Neuronal stem cell (in vitro differentiated cells): ENCODE measurements around the gene TUBB2B.

Source experiments
- DNase-seq: peaks from one replicate; pipeline ENCODE4 v3.0.0-alpha.2; 2013; ENCODE audit warnings: low spot score
- H2AFZ ChIP-seq: one replicate; pipeline ENCODE4 v1.6.1; 2013; ENCODE audit warnings: mild to moderate bottlenecking, low read length, inconsistent platforms
- H2AK5ac ChIP-seq: 2 replicates; pipeline ENCODE4 v1.6.1; 2013; ENCODE audit warnings: low read depth, mild to moderate bottlenecking, inconsistent platforms, low read length, moderate library complexity, mixed read lengths
- H2BK120ac ChIP-seq: 2 replicates; pipeline ENCODE4 v1.6.1; 2013; ENCODE audit warnings: low read depth, mild to moderate bottlenecking, inconsistent platforms, low read length, moderate library complexity, mixed read lengths
- H2BK12ac ChIP-seq: one replicate; pipeline ENCODE4 v1.6.1; 2013; ENCODE audit warnings: low read length, inconsistent platforms
- H2BK15ac ChIP-seq: 2 replicates; pipeline ENCODE4 v1.6.1; 2013; ENCODE audit warnings: mild to moderate bottlenecking, low read length, inconsistent platforms, mixed read lengths
- H2BK5ac ChIP-seq: one replicate; pipeline ENCODE4 v1.6.1; 2013; ENCODE audit warnings: inconsistent platforms, mild to moderate bottlenecking, low read length, moderate library complexity
- H3K14ac ChIP-seq: one replicate; pipeline ENCODE4 v1.6.1; 2013; ENCODE audit warnings: low read length, inconsistent platforms
- H3K18ac ChIP-seq: 2 replicates; pipeline ENCODE4 v1.6.1; 2013; ENCODE audit warnings: low read length, inconsistent platforms
- H3K23ac ChIP-seq: 2 replicates; pipeline ENCODE4 v1.6.1; 2013; ENCODE audit warnings: low read depth, mild to moderate bottlenecking, mixed read lengths, low read length, inconsistent platforms; ENCODE audit not compliant: poor library complexity
- H3K27ac ChIP-seq: replicated peaks from 3 replicates; pipeline ENCODE4 v1.5.1; 2013; ENCODE audit warnings: low read length, inconsistent platforms
- H3K27me3 ChIP-seq, 3 experiments: 2 replicates each; pipeline ENCODE4 v1.6.1; 2013; ENCODE audit warnings: low read length in 3 of 3, mild to moderate bottlenecking in 2 of 3, inconsistent platforms in 1 of 3, low read depth in 1 of 3, mixed read lengths in 1 of 3, moderate library complexity in 1 of 3; ENCODE audit not compliant: control insufficient read depth in 3 of 3, insufficient read depth in 3 of 3
- H3K36me3 ChIP-seq, 2 donors: replicated peaks in 1 of 2; 2 replicates each; pipeline ENCODE4 v1.6.1; 2013; ENCODE audit warnings: low read length in 2 of 2; ENCODE audit not compliant: control insufficient read depth in 2 of 2, insufficient read depth in 2 of 2
- H3K4ac ChIP-seq: 2 replicates; pipeline ENCODE4 v1.6.1; 2013; ENCODE audit warnings: inconsistent platforms, mild to moderate bottlenecking, low read length, moderate library complexity
- H3K4me1 ChIP-seq, 2 donors: 1 replicate in 1 of 2; 2 replicates in 1 of 2; pipeline ENCODE4 v1.6.1; 2013; ENCODE audit warnings: low read length in 2 of 2, low read depth in 1 of 2; ENCODE audit not compliant: control insufficient read depth in 2 of 2, insufficient read depth in 1 of 2
- H3K4me2 ChIP-seq: one replicate; pipeline ENCODE4 v1.6.1; 2013; ENCODE audit warnings: mild to moderate bottlenecking, low read length, inconsistent platforms; ENCODE audit not compliant: insufficient read depth, poor library complexity, severe bottlenecking
- H3K4me3 ChIP-seq, 2 donors: 2 replicates each; pipeline ENCODE4 v1.5.1; 2013; ENCODE audit warnings: low read length in 2 of 2, mild to moderate bottlenecking in 2 of 2, inconsistent platforms in 1 of 2, moderate library complexity in 1 of 2
- H3K79me1 ChIP-seq: one replicate; pipeline ENCODE4 v1.6.1; 2013; ENCODE audit warnings: low read depth, mild to moderate bottlenecking, inconsistent platforms, low read length, moderate library complexity
- H3K9ac ChIP-seq: one replicate; pipeline ENCODE4 v1.6.1; 2013; ENCODE audit warnings: mild to moderate bottlenecking, low read depth, low read length, inconsistent platforms; ENCODE audit not compliant: poor library complexity
- H3K9me3 ChIP-seq, 2 donors: replicated peaks in 1 of 2; 2 replicates each; pipeline versions ENCODE3 to v1.6.1; 2013; ENCODE audit warnings: low read length in 2 of 2, mild to moderate bottlenecking in 2 of 2, inconsistent platforms in 1 of 2, low read depth in 1 of 2, mixed read lengths in 1 of 2, moderate library complexity in 1 of 2; ENCODE audit not compliant: control insufficient read depth in 2 of 2, insufficient read depth in 1 of 2
- H4K8ac ChIP-seq: one replicate; pipeline ENCODE4 v1.6.1; 2013; ENCODE audit warnings: low read depth, mild to moderate bottlenecking, inconsistent platforms, low read length, moderate library complexity
- H4K91ac ChIP-seq: one replicate; pipeline ENCODE4 v1.6.1; 2013; ENCODE audit warnings: low read length, low read depth, mild to moderate bottlenecking, inconsistent platforms; ENCODE audit not compliant: poor library complexity
- WGBS, 2 donors: extraction: QIAGEN DNeasy Blood & Tissue Kit; methylation state at CpG; one replicate each; pipeline ENCODE4 v1.1.7; 2013; ENCODE audit warnings: missing lambda C conversion rate in 2 of 2, mixed read lengths in 1 of 2; ENCODE audit not compliant: insufficient read length in 2 of 2, insufficient replicate concordance in 1 of 2; ENCODE audit errors: extremely low coverage in 2 of 2; 5-methylcytosine and 5-hydroxymethylcytosine counted together

TUBB2B gene

GRCh38 chr6:3228046-3228671 lies 706 bp upstream of the TUBB2B start:
- Histone ChIP-seq H4K8ac (peak overlapping the region; percentile 92), H2BK12ac (peak overlapping the region; percentile 97), H3K27ac (peak overlapping the region; percentile 96), H2BK120ac (peak overlapping the region; percentile 99), H2AFZ (peak overlapping the region; percentile 64), H3K36me3 (peaks cover 6 to 27% of the 10 kb centered on the region in 2 donors), H3K9ac (peak overlapping the region; percentile 93), H3K79me1 (peaks cover 13% of the 10 kb centered on the region), H3K27me3 (no peaks in the 10 kb centered on the region), H4K91ac (peak overlapping the region; percentile 97), H2BK5ac (peak overlapping the region; percentile 100), H3K23ac (peak overlapping the region; percentile 99), H3K4ac (peak overlapping the region; percentile 89), H3K4me1 (peaks cover 8 to 9% of the 10 kb centered on the region in 2 donors), H2BK15ac (peak overlapping the region; percentile 100), H3K4me2 (peak overlapping the region; percentile 100), H3K9me3 (peaks cover 0 to 3% of the 10 kb centered on the region in 2 donors), H2AK5ac (peak overlapping the region; percentile 100), H3K18ac (peak overlapping the region; percentile 99), H3K14ac (peak overlapping the region; percentile 63), H3K4me3 (peak overlapping the region; percentile 93 to 95)
- DNase-seq, result peak; percentile 81
- no CpG with 5 or more reads among the region's 38 CpGs for WGBS, 2 donors

- Histone ChIP-seq H2AK5ac (peak overlapping the region; percentile 59), H3K9me3 (peaks cover 0 to 3% of the 10 kb centered on the region in 2 donors), H3K4ac (peak overlapping the region; percentile 0), H2BK5ac (peak overlapping the region; percentile 87), H3K9ac (peak overlapping the region; percentile 99), H3K18ac (peak overlapping the region; percentile 99), H3K4me3 (peak overlapping the region; percentile 92 to 95), H3K4me1 (peaks cover 6 to 9% of the 10 kb centered on the region in 2 donors), H3K79me1 (peaks cover 13% of the 10 kb centered on the region), H2BK120ac (peak overlapping the region; percentile 3), H2BK15ac (peak overlapping the region; percentile 6), H2AFZ (no peak overlapping the region), H4K91ac (no peak overlapping the region), H3K14ac (peak overlapping the region; percentile 100), H3K4me2 (peak overlapping the region; percentile 100), H3K36me3 (peaks cover 6 to 29% of the 10 kb centered on the region in 2 donors), H2BK12ac (no peak overlapping the region), H3K27ac (peak overlapping the region; percentile 26), H4K8ac (no peak overlapping the region), H3K27me3 (no peaks in the 10 kb centered on the region), H3K23ac (peak overlapping the region; percentile 99)
- DNase-seq, result peak; percentile 71
- no CpG with 5 or more reads among the region's 54 CpGs for WGBS, 2 donors
Observed at GRCh38 chr6:3226481-3227362, 731 bp downstream of the TUBB2B start.

- H3K4me2 ChIP-seq, result peak overlapping the region; percentile 100
- no peak overlapping the region for H2AK5ac ChIP-seq
- no peak overlapping the region for H3K27ac ChIP-seq
- peak overlapping the region; percentile 92 to 95 for H3K4me3 ChIP-seq
- peaks cover 0 to 3% of the 10 kb centered on the region in 2 donors for H3K9me3 ChIP-seq
- no peak overlapping the region for H2BK12ac ChIP-seq
- peaks cover 6 to 29% of the 10 kb centered on the region in 2 donors for H3K36me3 ChIP-seq
- no peak overlapping the region for H2BK15ac ChIP-seq
- DNase-seq, result no peak
- no peak overlapping the region for H4K91ac ChIP-seq
- H3K4ac ChIP-seq, result no peak overlapping the region
- no peak overlapping the region for H2AFZ ChIP-seq
- no peaks in the 10 kb centered on the region for H3K27me3 ChIP-seq
- H3K23ac ChIP-seq, result no peak overlapping the region
- no peak overlapping the region for H3K14ac ChIP-seq
- WGBS, 2 donors, result no CpG with 5 or more reads among the region's 10 CpGs
- peaks cover 13% of the 10 kb centered on the region for H3K79me1 ChIP-seq
- no peak overlapping the region for H2BK120ac ChIP-seq
- peak overlapping the region; percentile 94 for H4K8ac ChIP-seq
- no peak overlapping the region for H3K18ac ChIP-seq
- H2BK5ac ChIP-seq, result no peak overlapping the region
- H3K9ac ChIP-seq, result peak overlapping the region; percentile 63
- H3K4me1 ChIP-seq, result peaks cover 6 to 11% of the 10 kb centered on the region in 2 donors
Observed at GRCh38 chr6:3226042-3226441, 1.4 kb downstream of the TUBB2B start.
